ENCODE measurements around the gene ZDHHC11B. TPM values are rescaled to one million over a fixed set of nuclear protein-coding genes. Genes with fewer than 3 reads are reported as not detected.
"Not testable (repeated sequence)": the region's sequence is repeated elsewhere in the genome, so short reads cannot be mapped to it uniquely, and the experiment has no call there.

ZDHHC11B gene
- total and polyA plus RNA-seq, 2 donors (not counting 1 experiment from before 2014, with no cell fraction given) = 0.52 TPM; not detected in 1

- Mint-ChIP-seq H3K4me1 (no peaks in the 10 kb centered on the region), H3K4me3 (no peak overlapping the region), H3K27ac (no peak overlapping the region), H3K9me3 (ENCODE audit: insufficient read depth) (no peaks in the 10 kb centered on the region), H3K27me3 (peaks cover 4% of the 10 kb centered on the region)
- Histone ChIP-seq H3K4me1 (ENCODE audit: control insufficient read depth in 2 of 2, insufficient read depth in 2 of 2, low read length in 2 of 2) (no peaks in the 10 kb centered on the region), H3K9ac (ENCODE audit: low read length) (no peak overlapping the region), H3K4me3 (ENCODE audit: control extremely low read depth in 1 of 5, extremely low read depth in 1 of 5, insufficient read depth in 1 of 5, low read depth in 2 of 5, low read length in 4 of 5) (no peak overlapping the region), H2AFZ (ENCODE audit: insufficient read depth, low read depth, low read length, poor library complexity, severe bottlenecking) (no peak overlapping the region), H3K79me2 (ENCODE audit: control insufficient read depth, insufficient read depth, low read length) (no peaks in the 10 kb centered on the region), H4K20me1 (ENCODE audit: control insufficient read depth, insufficient read depth, low read length, poor library complexity, severe bottlenecking) (no peaks in the 10 kb centered on the region), H3K27ac (ENCODE audit: low read length in 2 of 2) (no peak overlapping the region), H3K4me2 (replicated peaks; ENCODE audit: low read depth, low read length, poor library complexity, severe bottlenecking) (no peak overlapping the region), H3K36me3 (replicated peaks in 1 of 2; ENCODE audit: control extremely low read depth in 1 of 2, control insufficient read depth in 1 of 2, extremely low read depth in 1 of 2, insufficient read depth in 2 of 2, low read length in 1 of 2) (no peaks in the 10 kb centered on the region), H3K27me3 (replicated peaks in 1 of 4; ENCODE audit: control extremely low read depth in 1 of 4, control insufficient read depth in 3 of 4, insufficient read depth in 4 of 4, low read length in 3 of 4) (peaks cover 0 to 12% (median 2%) of the 10 kb centered on the region in 4 experiments), H3K9me3 (ENCODE audit: control extremely low read depth in 1 of 3, control insufficient read depth in 2 of 3, insufficient read depth in 1 of 3, low read length in 2 of 3) (no peaks in the 10 kb centered on the region)
- POLR2A ChIA-PET = no interaction called here
- CTCF ChIA-PET = no interaction called here
- TF ChIP-seq CTCF (IDR thresholded peaks at IDR 0.05) (no peak), EZH2 (IDR thresholded peaks at IDR 0.05; ENCODE audit: borderline replicate concordance, insufficient read depth, low read depth, low read length, poor library complexity, severe bottlenecking) (no peak)
- ATAC-seq (ENCODE audit: low read depth) (no peak), DNase-seq (no peak)
- intact Hi-C loops (cut with micrococcal nuclease) = no loop called here
- WGBS (ENCODE audit: insufficient coverage) = 86% methylated on average over 30 of the region's 30 CpGs
Observed at GRCh38 chr5:683551-684481, 100.7 kb downstream of the ZDHHC11B start.

- H3K27me3 Mint-ChIP-seq; DNase-seq; H3K27ac Mint-ChIP-seq; H3K4me1 Mint-ChIP-seq; H4K20me1 ChIP-seq (ENCODE audit: control insufficient read depth, insufficient read depth, low read length, poor library complexity, severe bottlenecking); intact Hi-C loops (cut with micrococcal nuclease); H3K4me2 ChIP-seq (replicated peaks; ENCODE audit: low read depth, low read length, poor library complexity, severe bottlenecking); H3K4me3 ChIP-seq (ENCODE audit: control extremely low read depth in 1 of 5, extremely low read depth in 1 of 5, insufficient read depth in 1 of 5, low read depth in 2 of 5, low read length in 4 of 5); H3K36me3 ChIP-seq (replicated peaks in 1 of 2; ENCODE audit: control extremely low read depth in 1 of 2, control insufficient read depth in 1 of 2, extremely low read depth in 1 of 2, insufficient read depth in 2 of 2, low read length in 1 of 2); H3K9me3 ChIP-seq (ENCODE audit: control extremely low read depth in 1 of 3, control insufficient read depth in 2 of 3, insufficient read depth in 1 of 3, low read length in 2 of 3); H3K9me3 Mint-ChIP-seq (ENCODE audit: insufficient read depth); H3K27ac ChIP-seq (ENCODE audit: low read length in 2 of 2); POLR2A ChIA-PET; H3K4me3 Mint-ChIP-seq; H3K9ac ChIP-seq (ENCODE audit: low read length); CTCF ChIA-PET; ATAC-seq (ENCODE audit: low read depth); H2AFZ ChIP-seq (ENCODE audit: insufficient read depth, low read depth, low read length, poor library complexity, severe bottlenecking); H3K79me2 ChIP-seq (ENCODE audit: control insufficient read depth, insufficient read depth, low read length); H3K4me1 ChIP-seq (ENCODE audit: control insufficient read depth in 2 of 2, insufficient read depth in 2 of 2, low read length in 2 of 2): not testable (repeated sequence)
- 85% methylated on average over 10 of the region's 17 CpGs for WGBS (ENCODE audit: insufficient coverage)
- H3K27me3 ChIP-seq (replicated peaks in 1 of 4; ENCODE audit: control extremely low read depth in 1 of 4, control insufficient read depth in 3 of 4, insufficient read depth in 4 of 4, low read length in 3 of 4) = peaks cover 0 to 12% (median 2%) of the 10 kb centered on the region in 4 experiments
Observed at GRCh38 chr5:682651-683358, 101.7 kb downstream of the ZDHHC11B start.

- H2AFZ ChIP-seq (ENCODE audit: insufficient read depth, low read depth, low read length, poor library complexity, severe bottlenecking); H3K4me3 ChIP-seq (ENCODE audit: control extremely low read depth in 1 of 5, extremely low read depth in 1 of 5, insufficient read depth in 1 of 5, low read depth in 2 of 5, low read length in 4 of 5); ATAC-seq (ENCODE audit: low read depth); H3K79me2 ChIP-seq (ENCODE audit: control insufficient read depth, insufficient read depth, low read length); H4K20me1 ChIP-seq (ENCODE audit: control insufficient read depth, insufficient read depth, low read length, poor library complexity, severe bottlenecking); H3K9me3 ChIP-seq (ENCODE audit: control extremely low read depth in 1 of 3, control insufficient read depth in 2 of 3, insufficient read depth in 1 of 3, low read length in 2 of 3); H3K4me3 Mint-ChIP-seq; H3K27me3 Mint-ChIP-seq; H3K4me1 ChIP-seq (ENCODE audit: control insufficient read depth in 2 of 2, insufficient read depth in 2 of 2, low read length in 2 of 2); H3K4me1 Mint-ChIP-seq; CTCF ChIA-PET; DNase-seq; H3K9ac ChIP-seq (ENCODE audit: low read length); H3K4me2 ChIP-seq (replicated peaks; ENCODE audit: low read depth, low read length, poor library complexity, severe bottlenecking); POLR2A ChIA-PET; H3K27ac Mint-ChIP-seq; H3K36me3 ChIP-seq (replicated peaks in 1 of 2; ENCODE audit: control extremely low read depth in 1 of 2, control insufficient read depth in 1 of 2, extremely low read depth in 1 of 2, insufficient read depth in 2 of 2, low read length in 1 of 2); H3K27ac ChIP-seq (ENCODE audit: low read length in 2 of 2); H3K9me3 Mint-ChIP-seq (ENCODE audit: insufficient read depth); intact Hi-C loops (cut with micrococcal nuclease): not testable (repeated sequence)
- 76% methylated on average over 2 of the region's 3 CpGs for WGBS (ENCODE audit: insufficient coverage)
- peaks cover 0 to 12% (median 2%) of the 10 kb centered on the region in 4 experiments for H3K27me3 ChIP-seq (replicated peaks in 1 of 4; ENCODE audit: control extremely low read depth in 1 of 4, control insufficient read depth in 3 of 4, insufficient read depth in 4 of 4, low read length in 3 of 4)
Observed at GRCh38 chr5:682216-682615, 102.3 kb downstream of the ZDHHC11B start.
